Activated CD4-positive, alpha-beta T cell treated with anti-CD3 and anti-CD28 coated beads, Interleukin-2, amount 50 U/mL, for 48 hours (primary cell): Measurements from ENCODE around the gene CACNG3.
"Not testable (repeated sequence)": the region's sequence is repeated elsewhere in the genome, so short reads cannot be mapped to it uniquely, and the experiment has no call there.

Experiments used
- DNase-seq, 2 experiments: peaks; one replicate each; pipeline ENCODE4 v3.0.0-alpha.2; 2020

The CACNG3 gene

DNA sequence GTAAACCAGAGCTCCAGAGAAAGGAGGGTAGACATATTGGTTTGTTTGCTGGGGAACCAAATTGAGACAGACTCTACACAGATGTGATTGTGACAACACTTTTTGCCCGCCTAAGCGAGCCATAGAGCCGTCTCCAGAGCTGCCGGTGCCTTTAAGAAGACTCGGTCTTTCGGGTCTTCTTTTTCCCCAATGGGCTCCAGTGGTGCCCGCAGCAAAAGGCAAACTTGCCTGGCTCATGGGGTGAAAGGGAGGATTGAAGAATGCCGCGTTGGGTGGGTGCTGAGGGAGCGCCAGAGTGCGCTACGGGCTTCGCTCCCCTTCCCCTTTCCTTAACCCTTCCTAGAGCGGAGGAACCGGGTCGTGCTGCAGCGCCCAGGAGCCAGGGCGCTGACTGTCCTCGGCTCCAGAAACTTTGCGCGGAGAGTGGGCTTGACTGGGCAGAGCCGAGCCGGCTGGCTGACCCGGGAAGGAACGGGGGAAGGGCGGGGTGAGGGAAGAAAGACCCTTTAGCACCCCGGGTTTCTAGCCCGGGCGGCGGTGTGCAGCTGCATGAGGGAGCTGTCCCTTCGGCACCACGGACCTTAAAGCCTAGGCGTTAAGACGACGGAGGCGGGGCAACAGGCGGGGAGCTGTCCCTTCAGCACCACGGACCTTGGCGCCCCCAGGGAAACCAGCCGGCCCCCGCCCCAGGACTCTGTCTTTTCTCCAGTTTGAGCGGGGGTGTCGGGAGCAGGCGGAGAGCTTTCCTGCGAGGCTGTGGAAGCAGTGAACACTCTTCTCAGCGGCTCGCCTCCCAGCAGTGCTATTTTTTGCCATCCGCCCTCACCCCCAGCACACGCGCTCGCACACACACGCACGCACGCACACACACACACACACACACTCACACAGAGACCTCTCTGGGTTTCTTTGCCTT, at the start of gene CACNG3:
Gene CACNG3 (plus strand): TSS at position 880 of the 916 bp plus-strand sequence. CDS start 420 bp downstream, outside the sequence.
- DNase-seq = peak; percentile 62 to 71

DNA sequence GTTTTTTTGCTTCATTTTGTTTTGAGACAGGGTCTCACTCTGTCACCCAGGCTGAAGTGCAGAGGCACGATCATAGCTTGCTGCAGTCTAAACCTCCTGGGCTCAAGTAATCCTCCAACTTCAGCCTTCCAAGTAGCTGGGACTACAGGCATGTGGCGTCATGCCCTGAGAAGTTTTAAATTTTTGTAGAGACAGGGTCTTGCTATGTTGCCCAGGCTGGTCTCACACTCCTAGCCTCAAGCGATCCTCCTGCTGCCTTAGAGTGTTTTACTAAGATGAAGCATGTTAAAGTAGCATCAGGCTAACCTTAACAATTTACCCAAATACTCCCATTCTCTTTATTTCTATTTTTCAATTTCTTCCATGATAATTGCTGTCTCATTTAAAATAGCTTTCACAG, 49.2 kb upstream of the CACNG3 start:
- DNase-seq = no peak

DNA sequence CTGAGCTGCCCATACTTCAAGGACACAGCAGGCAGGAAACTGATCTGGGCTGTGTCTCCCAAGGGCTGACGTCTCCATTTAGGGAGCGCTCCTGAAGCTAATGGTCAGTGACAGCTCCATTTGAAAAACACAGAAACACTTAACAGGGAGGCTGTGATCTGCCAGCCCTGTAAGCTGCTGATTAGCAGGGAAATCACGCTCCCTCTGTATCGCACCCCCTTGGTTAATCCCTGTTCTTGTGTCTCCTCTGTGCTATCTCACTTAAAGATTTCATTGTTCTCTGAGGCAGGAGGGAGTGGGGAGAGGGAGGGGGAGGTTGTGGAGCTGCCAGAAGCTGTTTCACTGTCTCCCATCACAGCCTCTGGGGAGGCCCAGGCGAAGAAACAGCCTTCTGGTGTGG, 47.4 kb upstream of the CACNG3 start:
- DNase-seq = no peak

DNA sequence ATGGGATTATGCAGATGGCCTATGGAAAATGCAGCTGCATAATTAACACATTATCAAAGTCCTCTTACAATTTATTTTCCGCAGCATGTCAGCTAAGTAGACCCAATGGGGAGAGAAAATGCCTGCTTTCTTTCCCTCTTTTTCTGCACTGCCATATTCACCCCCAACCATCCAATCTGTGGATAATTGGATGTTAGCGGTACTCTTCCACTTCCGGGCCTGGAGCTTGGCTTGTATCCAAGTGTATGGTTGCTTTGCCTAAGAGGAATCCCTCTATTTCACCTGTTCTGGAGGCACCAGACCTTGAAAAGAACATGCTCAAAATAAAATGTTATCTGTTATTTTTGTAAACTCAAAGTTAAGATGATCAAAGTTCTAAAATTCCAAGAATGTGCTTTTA, 41.1 kb upstream of the CACNG3 start:
- no peak for DNase-seq

GRCh38 chr16:24216961-24217360, 39.2 kb upstream of the CACNG3 start:
- no peak for DNase-seq

DNA sequence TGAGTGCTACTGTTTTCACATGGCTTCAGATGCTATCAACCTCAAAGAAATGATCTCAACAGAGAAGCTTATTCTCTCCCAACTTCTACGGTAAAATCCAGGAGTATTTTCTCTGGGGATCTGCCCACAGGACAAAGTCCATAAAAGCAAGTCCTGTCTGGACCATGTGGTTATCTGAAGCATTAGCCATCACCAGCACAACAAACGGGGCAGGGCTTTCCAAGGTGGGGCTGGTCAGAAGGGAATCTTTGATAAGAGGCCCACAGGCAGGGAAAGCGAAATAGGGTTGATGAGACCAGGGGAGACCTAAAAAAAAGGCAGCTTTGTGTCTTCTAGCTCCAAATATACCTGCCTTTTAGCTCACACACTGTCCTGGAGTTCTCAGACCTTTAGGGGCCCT, 38.7 kb upstream of the CACNG3 start:
- DNase-seq = no peak

GRCh38 chr16:24218299-24218698, 37.8 kb upstream of the CACNG3 start:
- no peak for DNase-seq

DNA sequence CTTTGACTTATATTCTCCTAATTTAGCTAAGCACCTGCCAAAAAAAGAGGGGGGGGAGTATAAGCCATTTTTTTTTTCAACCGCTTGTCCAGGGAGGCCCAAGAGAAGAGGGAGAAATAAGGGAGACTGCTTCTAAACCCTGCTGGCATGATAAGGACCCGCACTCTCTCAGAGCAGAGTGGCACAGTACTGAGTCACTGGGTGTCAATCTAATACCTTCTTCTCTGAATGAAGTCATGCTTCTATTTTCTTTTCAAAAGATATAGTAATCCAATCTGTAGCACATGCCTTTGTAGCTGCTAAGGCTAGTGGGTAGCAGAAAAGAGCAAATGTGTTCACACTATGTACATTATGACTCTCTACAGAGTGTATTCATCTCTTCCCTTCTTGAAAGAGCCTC, 34.9 kb upstream of the CACNG3 start:
- no peak for DNase-seq

DNA sequence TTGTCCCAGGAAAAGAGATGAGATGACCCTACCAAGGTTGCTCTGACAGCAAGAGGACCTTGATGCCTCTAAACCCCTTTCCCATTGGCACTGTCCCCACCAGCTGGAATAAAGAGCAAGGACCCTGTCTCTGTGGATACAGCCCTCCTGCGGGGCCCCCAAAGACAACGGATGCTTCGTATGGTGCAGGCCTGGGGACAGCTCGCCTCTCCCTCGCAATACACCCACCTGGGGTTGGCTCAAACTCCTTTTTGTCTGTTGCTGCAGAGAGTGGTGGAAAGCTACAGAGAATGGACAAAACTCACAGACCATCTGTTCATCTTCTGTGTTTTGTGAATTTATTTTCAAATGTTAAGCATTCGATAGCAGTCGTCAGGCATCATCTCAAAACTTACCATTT, 27.6 kb upstream of the CACNG3 start:
- no peak for DNase-seq

GRCh38 chr16:24232936-24233335, 23.2 kb upstream of the CACNG3 start:
- DNase-seq = no peak

DNA sequence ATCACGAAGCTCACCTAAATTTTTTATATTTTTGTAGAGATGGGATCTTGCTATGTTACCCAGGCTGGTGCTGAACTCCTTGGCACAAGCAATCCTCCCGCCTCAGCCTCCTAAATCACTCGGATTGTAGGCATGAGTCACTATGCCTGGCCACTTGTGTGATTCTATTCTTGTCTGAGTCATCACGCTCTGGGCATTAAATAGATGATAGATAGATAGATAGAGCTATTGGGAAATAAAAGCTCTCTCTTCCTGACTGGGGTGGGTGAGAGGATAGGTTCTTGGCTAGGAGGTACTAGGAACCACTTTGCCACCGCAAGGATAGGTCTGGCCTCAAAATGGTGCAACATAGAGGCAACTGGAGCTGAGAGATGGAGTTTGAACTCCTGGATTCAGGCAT, 21.4 kb upstream of the CACNG3 start:
- no peak for DNase-seq

- DNase-seq = no peak
These were observed 20.3 kb upstream of the CACNG3 start for GRCh38 chr16:24235806-24236205.

DNA sequence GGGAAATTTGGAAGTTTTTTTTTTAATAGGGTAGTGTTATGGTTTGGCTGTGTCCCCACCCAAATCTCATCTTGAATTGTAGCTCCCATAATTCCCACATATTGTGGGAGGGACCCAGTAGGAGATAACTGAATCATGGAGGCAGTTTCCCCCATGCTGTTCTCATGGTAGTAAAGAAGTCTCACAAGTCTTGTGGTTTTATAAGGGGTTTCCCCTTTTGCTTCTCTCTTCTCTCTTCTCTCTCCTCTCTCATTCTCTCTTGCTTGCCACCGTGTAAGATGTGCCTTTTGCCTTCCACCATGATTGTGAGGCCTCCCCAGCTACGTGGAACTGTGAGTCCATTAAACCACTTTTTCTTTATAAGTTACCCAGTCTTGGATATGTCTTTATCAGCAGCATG, 17.3 kb upstream of the CACNG3 start:
- DNase-seq = not testable (repeated sequence)

GRCh38 chr16:24246911-24247607, 9.1 kb upstream of the CACNG3 start:
- DNase-seq = no peak

DNA sequence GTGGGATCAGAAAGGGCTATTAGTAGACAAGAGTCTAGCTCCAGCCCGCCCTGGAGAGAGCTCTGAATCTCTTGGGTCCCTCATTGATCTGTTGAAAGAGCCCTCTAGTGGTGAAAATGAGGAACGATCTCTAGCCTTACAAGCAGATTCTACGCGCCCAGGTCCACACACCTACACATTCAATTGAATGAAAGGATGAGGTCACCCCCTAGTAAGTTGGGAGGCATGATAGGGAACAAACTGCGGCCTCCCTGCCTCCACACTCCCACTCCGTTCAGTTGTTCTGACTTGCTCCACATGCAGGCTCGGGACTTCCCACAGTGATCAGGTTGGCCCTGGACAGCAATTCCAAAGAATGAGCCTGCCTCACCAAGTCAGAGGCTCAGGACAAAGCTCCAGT, 2.9 kb upstream of the CACNG3 start:
- peak; percentile 24 to 43 for DNase-seq

GRCh38 chr16:24257958-24258357, 1.8 kb downstream of the CACNG3 start:
- no peak for DNase-seq

DNA sequence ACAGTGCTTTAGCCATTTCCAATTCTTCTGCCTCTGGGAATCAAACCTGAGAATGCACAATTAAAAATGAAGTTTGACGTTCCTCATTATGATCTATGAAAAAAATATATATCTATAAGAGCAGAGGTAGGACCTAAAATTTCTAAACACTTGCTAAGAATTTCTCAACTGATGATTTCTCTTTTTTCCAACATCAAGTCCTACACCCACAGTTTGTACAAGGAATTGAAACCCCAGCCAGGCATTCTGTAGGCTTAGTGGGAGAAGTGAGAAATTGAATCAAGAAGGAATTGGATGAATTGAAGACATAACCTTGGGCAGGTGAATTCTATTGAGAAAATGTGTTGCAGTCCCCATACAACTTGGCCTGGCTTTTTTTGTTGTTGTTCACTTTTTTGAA, 2.7 kb downstream of the CACNG3 start:
- no peak for DNase-seq

DNA sequence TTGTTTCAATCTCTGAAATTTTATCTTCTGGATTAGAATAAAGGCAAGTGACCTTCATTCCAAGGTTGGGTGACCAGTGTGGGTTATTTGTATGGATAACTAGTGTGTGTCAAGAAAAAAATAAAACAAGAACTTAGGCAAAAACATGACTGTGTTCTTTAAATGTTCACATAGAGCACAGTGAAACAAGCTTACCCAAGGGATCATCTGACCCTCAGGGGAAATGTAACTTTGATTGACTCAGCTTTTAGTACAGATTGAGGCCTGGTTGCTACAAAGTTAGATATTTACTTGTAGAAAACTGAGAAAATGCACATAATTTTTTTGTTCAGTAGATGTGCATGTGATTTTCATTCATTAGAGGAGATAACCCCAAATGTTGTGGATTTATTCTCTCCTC, 6.7 kb downstream of the CACNG3 start:
- no peak for DNase-seq

DNA sequence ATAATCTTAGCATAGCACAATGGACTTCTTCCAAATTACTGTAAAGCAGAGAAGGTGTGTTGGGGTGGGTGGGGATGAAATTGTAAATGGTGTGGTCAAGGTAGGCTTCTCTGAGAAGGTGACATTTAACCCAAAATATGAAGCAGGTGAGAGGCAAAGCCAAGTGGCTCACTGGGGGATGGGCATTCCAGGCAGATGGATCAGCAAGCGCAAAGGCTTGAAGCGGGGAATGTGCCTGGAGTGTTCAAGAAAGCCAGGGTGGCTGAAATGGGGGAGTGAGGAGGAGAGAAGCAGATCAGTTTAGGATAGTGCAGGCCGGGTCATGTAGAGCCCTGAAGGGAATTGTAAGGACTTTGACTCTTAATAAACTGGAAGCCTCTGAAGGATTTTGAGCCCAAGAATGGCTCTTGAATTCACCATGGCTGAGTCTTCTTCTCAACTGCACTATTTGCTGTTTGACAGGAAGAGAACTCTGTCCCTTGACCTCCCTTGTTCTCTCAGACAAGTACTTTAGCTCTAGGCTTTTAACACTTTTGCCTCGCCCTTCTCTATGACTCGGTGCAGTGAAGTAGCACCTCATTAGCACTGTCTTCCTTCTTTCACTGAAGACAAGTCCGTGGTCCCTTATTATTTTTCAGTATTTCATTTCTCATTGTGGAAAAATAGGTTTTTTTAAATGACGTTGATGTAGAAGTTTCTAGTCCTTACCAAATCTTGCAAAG, 14.7 kb downstream of the CACNG3 start:
- no peak for DNase-seq

GRCh38 chr16:24272379-24272778, 16.2 kb downstream of the CACNG3 start:
- DNase-seq = no peak

DNA sequence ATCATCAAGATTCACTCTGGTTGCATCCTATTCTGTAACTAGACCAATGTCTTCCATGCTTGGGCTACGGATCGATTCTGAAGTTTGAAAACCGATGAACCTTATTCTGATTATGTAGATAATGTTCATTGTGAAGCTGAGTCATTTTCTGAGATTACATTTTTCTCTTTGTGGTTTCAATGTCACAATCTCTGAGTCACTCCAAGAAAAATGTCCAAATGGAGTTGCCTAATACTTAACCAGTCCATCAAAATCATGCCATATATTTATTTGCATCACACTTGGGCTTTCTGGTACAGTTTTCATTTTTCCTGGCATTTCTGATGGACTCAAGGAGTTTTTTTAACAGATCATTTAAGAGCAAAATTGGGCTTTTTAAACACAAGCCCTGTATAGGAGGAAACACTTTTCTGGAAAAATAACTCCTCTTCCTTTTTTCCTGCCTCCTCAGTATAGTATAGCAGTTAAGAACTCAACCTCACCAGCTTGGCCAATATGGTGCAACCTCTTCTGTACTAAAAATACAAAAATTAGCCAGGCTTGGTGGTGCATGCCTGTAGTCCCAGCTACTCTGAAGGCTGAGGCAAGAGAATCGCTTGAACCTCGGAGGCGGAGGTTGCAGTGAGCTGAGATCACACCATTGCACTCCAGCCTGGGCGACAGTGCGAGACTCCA, 17.5 kb downstream of the CACNG3 start:
- DNase-seq = no peak

DNA sequence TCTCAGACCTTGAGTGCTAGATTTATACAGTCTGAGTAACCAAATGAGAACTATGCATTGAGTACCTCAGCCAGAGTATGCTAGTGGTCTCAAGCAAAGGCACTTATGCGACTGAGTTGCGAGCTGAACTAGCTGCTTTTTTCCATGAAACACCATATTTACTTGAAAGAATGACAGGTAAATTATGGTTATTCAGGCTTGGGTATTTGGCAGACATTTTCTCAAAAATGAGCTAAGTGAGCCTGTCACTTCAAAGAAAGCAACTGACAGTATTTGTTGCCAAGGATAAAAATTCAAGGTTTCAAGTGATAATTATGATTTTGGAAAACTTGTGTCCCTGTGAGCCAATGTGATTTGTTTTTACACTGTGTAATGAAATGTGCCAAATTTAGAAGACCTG, 19.3 kb downstream of the CACNG3 start:
- no peak for DNase-seq

- no peak for DNase-seq
These were observed 23.9 kb downstream of the CACNG3 start for GRCh38 chr16:24279982-24280515.
